HEK293 (cell line): Measurements from ENCODE around the gene WDR43.

Experiments used
- CTCF ChIA-PET: fragments of 350-600 bp; formaldehyde crosslinking; extraction: SDS; loops from one replicate; lab custom pipeline; 2021; ENCODE audit warnings: antibody characterized with exemption; lab: Yijun Ruan, JAX
- POLR2A ChIA-PET: fragments of 300-600 bp; formaldehyde crosslinking; extraction: SDS; loops from one replicate; lab custom pipeline; 2020; ENCODE audit warnings: antibody characterized with exemption, inconsistent platforms; lab: Yijun Ruan, JAX
- H3K27ac ChIP-seq: fragments of 200-500 bp; sonication (Bioruptor generic); 2 replicates; pipeline ENCODE4 v1.5.1; 2014; ENCODE audit warnings: low read depth, low read length, control low read depth, inconsistent platforms; ENCODE audit errors: extremely low read depth
- H3K36me3 ChIP-seq, 2 experiments: fragments of 200-500 bp in 1 of 2; sonication (Bioruptor generic) in 1 of 2; 1 replicate in 1 of 2; 2 replicates in 1 of 2; pipeline ENCODE4 v1.5.1; 2014 to 2017; ENCODE audit warnings: inconsistent platforms in 2 of 2, low read length in 2 of 2; ENCODE audit not compliant: control insufficient read depth in 2 of 2, insufficient read depth in 1 of 2
- H3K4me1 ChIP-seq: fragments of 200-500 bp; sonication (Bioruptor generic); 2 replicates; pipeline ENCODE4 v1.5.1; 2014; ENCODE audit warnings: mild to moderate bottlenecking, low read length, inconsistent platforms; ENCODE audit not compliant: control insufficient read depth, insufficient read depth
- H3K4me3 ChIP-seq: 2 replicates; pipeline ENCODE4 v1.5.1; 2011; ENCODE audit warnings: low read depth, mild to moderate bottlenecking, control low read depth, low read length, moderate library complexity
- H3K9me3 ChIP-seq: fragments of 200-500 bp; sonication (Bioruptor generic); 2 replicates; pipeline ENCODE4 v1.5.1; 2014; ENCODE audit warnings: low read depth, low read length, inconsistent platforms; ENCODE audit not compliant: control insufficient read depth, insufficient read depth
- PRDM4 ChIP-seq: fragments of 450-650 bp; formaldehyde crosslinking; IDR thresholded peaks from 2 replicates; pipeline ENCODE4 v1.5.1; 2017; ENCODE audit warnings: missing biosample characterization, missing genetic modification characterization
- ZBTB26 ChIP-seq: fragments of 450-650 bp; formaldehyde crosslinking; optimal IDR thresholded peaks from 2 replicates; pipeline ENCODE3; 2016; ENCODE audit warnings: missing biosample characterization, mild to moderate bottlenecking, missing genetic modification characterization
- ZNF112 ChIP-seq: fragments of 450-650 bp; formaldehyde crosslinking; IDR thresholded peaks from 2 replicates; pipeline ENCODE4 v1.5.0; 2017; ENCODE audit warnings: missing biosample characterization, missing genetic modification characterization
- ZNF133 ChIP-seq: fragments of 450-650 bp; formaldehyde crosslinking; IDR thresholded peaks from 2 replicates; pipeline ENCODE4 v1.5.1; 2016; ENCODE audit warnings: missing biosample characterization, missing genetic modification characterization
- ZNF140 ChIP-seq: fragments of 450-650 bp; formaldehyde crosslinking; IDR thresholded peaks from 2 replicates; pipeline ENCODE4 v1.5.1; 2016; ENCODE audit warnings: missing biosample characterization, missing genetic modification characterization
- ZNF2 ChIP-seq: fragments of 450-650 bp; formaldehyde crosslinking; IDR thresholded peaks from 2 replicates; pipeline ENCODE4 v1.5.1; 2016; ENCODE audit warnings: missing biosample characterization, missing genetic modification characterization
- ZNF202 ChIP-seq: fragments of 450-650 bp; formaldehyde crosslinking; IDR thresholded peaks from 2 replicates; pipeline ENCODE4 v1.5.1; 2016; ENCODE audit warnings: missing biosample characterization, missing genetic modification characterization, borderline replicate concordance
- ZNF211 ChIP-seq: fragments of 450-650 bp; formaldehyde crosslinking; IDR thresholded peaks from 2 replicates; pipeline ENCODE4 v1.5.1; 2016; ENCODE audit warnings: low read depth, missing biosample characterization, missing genetic modification characterization
- ZNF26 ChIP-seq: fragments of 450-650 bp; formaldehyde crosslinking; IDR thresholded peaks from 2 replicates; pipeline ENCODE4 v1.5.1; 2016; ENCODE audit warnings: missing biosample characterization, missing genetic modification characterization
- ZNF391 ChIP-seq: fragments of 450-650 bp; formaldehyde crosslinking; IDR thresholded peaks from 2 replicates; pipeline ENCODE4 v1.5.1; 2016; ENCODE audit warnings: low read depth, missing biosample characterization, missing genetic modification characterization, borderline replicate concordance
- ZNF530 ChIP-seq: fragments of 450-650 bp; formaldehyde crosslinking; IDR thresholded peaks from 2 replicates; pipeline ENCODE4 v1.5.1; 2016; ENCODE audit warnings: low read depth, missing biosample characterization, missing genetic modification characterization
- ZNF544 ChIP-seq: fragments of 450-650 bp; formaldehyde crosslinking; IDR thresholded peaks from 2 replicates; pipeline ENCODE4 v1.5.0; 2017; ENCODE audit warnings: missing biosample characterization, missing genetic modification characterization
- ZNF660 ChIP-seq: fragments of 450-650 bp; IDR thresholded peaks from 2 replicates; pipeline ENCODE4 v1.5.1; 2018; ENCODE audit warnings: missing biosample characterization, mild to moderate bottlenecking, missing genetic modification characterization
- ZNF692 ChIP-seq: fragments of 450-650 bp; formaldehyde crosslinking; IDR thresholded peaks from 2 replicates; pipeline ENCODE4 v1.5.1; 2016; ENCODE audit warnings: missing biosample characterization, missing genetic modification characterization
- ZNF747 ChIP-seq: fragments of 450-650 bp; formaldehyde crosslinking; IDR thresholded peaks from 2 replicates; pipeline ENCODE4 v1.5.1; 2016; ENCODE audit warnings: missing biosample characterization, missing genetic modification characterization
- ZNF76 ChIP-seq: fragments of 450-650 bp; formaldehyde crosslinking; IDR thresholded peaks from 2 replicates; pipeline ENCODE4; 2016; ENCODE audit warnings: low read depth, missing biosample characterization, missing genetic modification characterization, borderline replicate concordance

Gene WDR43

GRCh38 chr2:28975671-28976070 is 81.2 kb downstream of the WDR43 start:
- CTCF ChIA-PET = no interaction called here

GRCh38 chr2:28976584-28976983 is 82.1 kb downstream of the WDR43 start:
- Histone ChIP-seq H3K27ac (no peak overlapping the region), H3K9me3 (no peaks in the 10 kb centered on the region; the same call in 1 of the 2 replicates)
- TF ChIP-seq ZNF112 (tag by site-specific recombination) (no peak), ZNF133 (tag by site-specific recombination) (no peak), PRDM4 (tag by site-specific recombination) (no peak), ZNF692 (tag by site-specific recombination) (no peak), ZNF2 (tag by site-specific recombination) (no peak), ZNF76 (tag by site-specific recombination) (no peak), ZNF391 (tag by site-specific recombination) (no peak)
- TF ChIP-seq, all 188 proteins: peak for 0
- POLR2A ChIA-PET = interaction anchor here (0.6 kb wide), 1 partner anchor 1760 kb away, joined by 3 read pairs; no protein-coding TSS in a partner anchor
- H3K4me3 ChIP-seq = no peak overlapping the region
- H3K4me1 ChIP-seq = no peaks in the 10 kb centered on the region
- H3K36me3 ChIP-seq = no peaks in the 10 kb centered on the region
- CTCF ChIA-PET = interaction anchor here (0.9 kb wide), 1 partner anchor 18 kb away, joined by 3 read pairs; no protein-coding TSS in a partner anchor

More at GRCh38 chr2:28975671-28976070, 81.2 kb downstream of the WDR43 start:
- no peak for TF ChIP-seq ZNF544
- TF ChIP-seq ZNF26 (tag by site-specific recombination) = no peak
- TF ChIP-seq ZBTB26 (tag by site-specific recombination) = no peak
- no peak for TF ChIP-seq ZNF530
- TF ChIP-seq ZNF211 (tag by site-specific recombination) = no peak
- TF ChIP-seq ZNF660 (tag by site-specific recombination) = no peak
- TF ChIP-seq ZNF202 (tag by site-specific recombination) = no peak
- no peak for TF ChIP-seq ZNF747 (tag by site-specific recombination)
- no peak for TF ChIP-seq ZNF140 (tag by site-specific recombination)
- POLR2A ChIA-PET = no interaction called here
- no peaks in the 10 kb centered on the region; the same call in 1 of the 2 replicates for H3K9me3 ChIP-seq
- no peak overlapping the region for H3K4me3 ChIP-seq
- no peaks in the 10 kb centered on the region for H3K36me3 ChIP-seq
- no peaks in the 10 kb centered on the region for H3K4me1 ChIP-seq
- no peak overlapping the region for H3K27ac ChIP-seq
